Endothelial cell (in vitro differentiated cells): ENCODE measurements around the gene CCDC154. TPM values are rescaled to one million over a fixed set of nuclear protein-coding genes. Genes with fewer than 3 reads are reported as not detected.

ENCODE experiments used
- DNase-seq: peaks from one replicate; pipeline ENCODE4 v3.0.0; 2021; ENCODE audit warnings: low spot score
- H3K27ac Mint-ChIP-seq: one replicate; pipeline ENCODE4 v1.8.0; 2021; ENCODE audit warnings: mixed read lengths, inconsistent platforms; ENCODE audit not compliant: unreplicated experiment
- H3K27me3 Mint-ChIP-seq: one replicate; pipeline ENCODE4 v1.8.0; 2021; ENCODE audit warnings: mild to moderate bottlenecking, moderate library complexity, mixed read lengths, inconsistent platforms; ENCODE audit not compliant: unreplicated experiment
- H3K36me3 Mint-ChIP-seq: one replicate; pipeline ENCODE4 v1.8.0; 2021; ENCODE audit warnings: mild to moderate bottlenecking, low read depth, mixed read lengths, inconsistent platforms; ENCODE audit not compliant: unreplicated experiment
- H3K4me1 Mint-ChIP-seq: one replicate; pipeline ENCODE4 v1.8.0; 2021; ENCODE audit warnings: mild to moderate bottlenecking, mixed read lengths, inconsistent platforms; ENCODE audit not compliant: unreplicated experiment
- H3K4me3 Mint-ChIP-seq: one replicate; pipeline ENCODE4 v1.8.0; 2021; ENCODE audit warnings: mild to moderate bottlenecking, mixed read lengths, inconsistent platforms; ENCODE audit not compliant: unreplicated experiment
- H3K9me3 Mint-ChIP-seq: one replicate; pipeline ENCODE4 v1.8.0; 2021; ENCODE audit warnings: mixed read lengths, inconsistent platforms; ENCODE audit not compliant: unreplicated experiment
- CTCF ChIP-seq: fragments of 200-600 bp; sonication (generic); IDR thresholded peaks from one replicate; pipeline ENCODE4 v1.5.0; 2021; ENCODE audit warnings: antibody characterized with exemption; ENCODE audit not compliant: unreplicated experiment
- total RNA-seq: library from RNA; stranded (reverse); fragmentation: NEBNext Ultra II Directional; extraction: Animal tissue kit (Norgen Biotek cat#: 25700); gene quantifications from one replicate; pipeline ENCODE4 v1.2.1, GENCODE V29; 2021; ENCODE audit not compliant: unreplicated experiment

The CCDC154 gene
- total RNA-seq, 1 donor from 2014 or later, result 2.4 TPM

- H3K4me3 Mint-ChIP-seq, result no peak overlapping the region
- no peak for DNase-seq
- H3K27ac Mint-ChIP-seq, result no peak overlapping the region
- peaks cover 2% of the 10 kb centered on the region for H3K27me3 Mint-ChIP-seq
- H3K36me3 Mint-ChIP-seq, result no peaks in the 10 kb centered on the region
- H3K9me3 Mint-ChIP-seq, result no peaks in the 10 kb centered on the region
- no peaks in the 10 kb centered on the region for H3K4me1 Mint-ChIP-seq
- no peak for TF ChIP-seq CTCF
Measured at GRCh38 chr16:1439058-1439698, 5.2 kb downstream of the CCDC154 start.

- Mint-ChIP-seq H3K27me3 (peaks cover 2% of the 10 kb centered on the region), H3K9me3 (no peaks in the 10 kb centered on the region), H3K36me3 (no peaks in the 10 kb centered on the region), H3K27ac (no peak overlapping the region), H3K4me1 (no peaks in the 10 kb centered on the region), H3K4me3 (no peak overlapping the region)
- DNase-seq, result no peak
- TF ChIP-seq CTCF, result no peak
Measured at GRCh38 chr16:1438229-1439057, 5.9 kb downstream of the CCDC154 start.

GRCh38 chr16:1437606-1438005 is 6.8 kb downstream of the CCDC154 start:
- H3K9me3 Mint-ChIP-seq, result no peaks in the 10 kb centered on the region
- no peaks in the 10 kb centered on the region for H3K4me1 Mint-ChIP-seq
- H3K4me3 Mint-ChIP-seq, result no peak overlapping the region
- H3K27me3 Mint-ChIP-seq, result peaks cover 2% of the 10 kb centered on the region
- no peaks in the 10 kb centered on the region for H3K36me3 Mint-ChIP-seq
- H3K27ac Mint-ChIP-seq, result no peak overlapping the region
- no peak for DNase-seq
- no peak for TF ChIP-seq CTCF

GRCh38 chr16:1436731-1437355 is 7.5 kb downstream of the CCDC154 start:
- peaks cover 2% of the 10 kb centered on the region for H3K27me3 Mint-ChIP-seq
- no peak overlapping the region for H3K27ac Mint-ChIP-seq
- no peaks in the 10 kb centered on the region for H3K9me3 Mint-ChIP-seq
- TF ChIP-seq CTCF, result no peak
- H3K36me3 Mint-ChIP-seq, result no peaks in the 10 kb centered on the region
- no peak for DNase-seq
- H3K4me1 Mint-ChIP-seq, result no peaks in the 10 kb centered on the region
- H3K4me3 Mint-ChIP-seq, result no peak overlapping the region
